ENCODE results near the gene PTPRE. TPM values are rescaled to one million over a fixed set of nuclear protein-coding genes. Genes with fewer than 3 reads are reported as not detected.

The PTPRE gene
- polyA plus RNA-seq, 1 donor (not counting 4 experiments of a cell fraction or from before 2014, with no cell fraction given), result 15.1 TPM

- H3K27ac ChIP-seq (ENCODE audit: control insufficient read depth, insufficient read depth, low read length), result no peak overlapping the region
- no peak overlapping the region for H2AFZ ChIP-seq (ENCODE audit: control insufficient read depth, low read length)
- no peak overlapping the region for H3K9ac ChIP-seq (ENCODE audit: control insufficient read depth, extremely low read depth, insufficient read depth, low read length)
- DNase-seq (ENCODE audit: low read depth, low spot score) (no peak), FAIRE-seq (peak; percentile 13)
- H3K9me1 ChIP-seq (ENCODE audit: control insufficient read depth, extremely low read depth, insufficient read depth, low read length), result no peaks in the 10 kb centered on the region
- H3K4me2 ChIP-seq (ENCODE audit: control insufficient read depth, extremely low read depth, insufficient read depth, low read depth, low read length), result no peak overlapping the region
- peaks cover 37 to 63% of the 10 kb centered on the region in 2 experiments for H3K36me3 ChIP-seq (ENCODE audit: control insufficient read depth in 2 of 2, extremely low read depth in 1 of 2, insufficient read depth in 2 of 2, low read length in 2 of 2)
- H3K27me3 ChIP-seq (ENCODE audit: control insufficient read depth, extremely low read depth, insufficient read depth, low read length), result no peaks in the 10 kb centered on the region
- no peaks in the 10 kb centered on the region for H3K79me2 ChIP-seq (ENCODE audit: control insufficient read depth, insufficient read depth, low read length)
- H3K4me3 ChIP-seq (ENCODE audit: control insufficient read depth in 2 of 3, extremely low read depth in 1 of 3, insufficient read depth in 2 of 3, low read depth in 1 of 3, low read length in 3 of 3), result no peak overlapping the region
- H4K20me1 ChIP-seq (ENCODE audit: control insufficient read depth, extremely low read depth, insufficient read depth, low read length), result no peaks in the 10 kb centered on the region
- H3K4me1 ChIP-seq (ENCODE audit: control insufficient read depth, extremely low read depth, insufficient read depth, low read length), result peaks cover 28% of the 10 kb centered on the region
- no peak for TF ChIP-seq CTCF (optimal IDR thresholded peaks at IDR 0.05 in 1 of 3, IDR thresholded peaks at IDR 0.05 in 1 of 3, conservative IDR thresholded peaks at IDR 0.05 in 1 of 3; ENCODE audit: extremely low read depth in 1 of 3, insufficient read depth in 2 of 3, low read length in 3 of 3)
- no peak for TF ChIP-seq EZH2 (IDR thresholded peaks at IDR 0.05; ENCODE audit: low read length)
- dilution Hi-C loops (cut with MboI; ENCODE audit: extremely low pct_ligation_motif_present, low sequenced_read_pairs), result no loop called here
- no peaks in the 10 kb centered on the region for H3K9me3 ChIP-seq (ENCODE audit: control insufficient read depth, low read depth, low read length)
Observed at GRCh38 chr10:128062331-128062880, 155.5 kb downstream of the PTPRE start.

GRCh38 chr10:128062881-128063563 lies 156.1 kb downstream of the PTPRE start:
- peak overlapping the region; percentile 89 for H3K27ac ChIP-seq (ENCODE audit: control insufficient read depth, insufficient read depth, low read length)
- H4K20me1 ChIP-seq (ENCODE audit: control insufficient read depth, extremely low read depth, insufficient read depth, low read length), result no peaks in the 10 kb centered on the region
- no peak overlapping the region for H3K9ac ChIP-seq (ENCODE audit: control insufficient read depth, extremely low read depth, insufficient read depth, low read length)
- no peak overlapping the region for H3K4me2 ChIP-seq (ENCODE audit: control insufficient read depth, extremely low read depth, insufficient read depth, low read depth, low read length)
- H3K79me2 ChIP-seq (ENCODE audit: control insufficient read depth, insufficient read depth, low read length), result no peaks in the 10 kb centered on the region
- no peak overlapping the region for H3K4me3 ChIP-seq (ENCODE audit: control insufficient read depth in 2 of 3, extremely low read depth in 1 of 3, insufficient read depth in 2 of 3, low read depth in 1 of 3, low read length in 3 of 3)
- H2AFZ ChIP-seq (ENCODE audit: control insufficient read depth, low read length), result no peak overlapping the region
- H3K9me1 ChIP-seq (ENCODE audit: control insufficient read depth, extremely low read depth, insufficient read depth, low read length), result no peaks in the 10 kb centered on the region
- no peak for FAIRE-seq
- peaks cover 28% of the 10 kb centered on the region for H3K4me1 ChIP-seq (ENCODE audit: control insufficient read depth, extremely low read depth, insufficient read depth, low read length)
- peaks cover 40 to 61% of the 10 kb centered on the region in 2 experiments for H3K36me3 ChIP-seq (ENCODE audit: control insufficient read depth in 2 of 2, extremely low read depth in 1 of 2, insufficient read depth in 2 of 2, low read length in 2 of 2)
- no peaks in the 10 kb centered on the region for H3K27me3 ChIP-seq (ENCODE audit: control insufficient read depth, extremely low read depth, insufficient read depth, low read length)
- no peaks in the 10 kb centered on the region for H3K9me3 ChIP-seq (ENCODE audit: control insufficient read depth, low read depth, low read length)
- dilution Hi-C loops (cut with MboI; ENCODE audit: extremely low pct_ligation_motif_present, low sequenced_read_pairs), result no loop called here
- no peak for DNase-seq (ENCODE audit: low read depth, low spot score)
- TF ChIP-seq CTCF (optimal IDR thresholded peaks at IDR 0.05 in 1 of 3, IDR thresholded peaks at IDR 0.05 in 1 of 3, conservative IDR thresholded peaks at IDR 0.05 in 1 of 3; ENCODE audit: extremely low read depth in 1 of 3, insufficient read depth in 2 of 3, low read length in 3 of 3), result no peak
- no peak for TF ChIP-seq EZH2 (IDR thresholded peaks at IDR 0.05; ENCODE audit: low read length)

All from keratinocyte (primary cell).